ENCODE results near the gene FFAR3. TPM values are rescaled to one million over a fixed set of nuclear protein-coding genes. Genes with fewer than 3 reads are reported as not detected.
A peak's percentile ranks its signal among the peaks of the same experiment; 100 is the strongest.

Gene FFAR3
- total and polyA plus RNA-seq, 9 of the 15 experiments (the other 6 are each of a cell fraction or from before 2014, with no cell fraction given) = not detected

- TF ChIP-seq CHD7 (IDR thresholded peaks at IDR 0.05; ENCODE audit: low read depth, low read length) (no peak), NRF1 (conservative IDR thresholded peaks at IDR 0.05 in 1 of 2, IDR thresholded peaks at IDR 0.05 in 1 of 2) (no peak), XRCC4 (IDR thresholded peaks at IDR 0.05; ENCODE audit: extremely low read depth, insufficient read depth, insufficient read length) (no peak), ZNF124 (CRISPR knock-in tag; IDR thresholded peaks at IDR 0.05) (no peak), MYC (IDR thresholded peaks at IDR 0.05; ENCODE audit: low read depth, low read length) (no peak), MYC (CRISPR knock-in tag; IDR thresholded peaks at IDR 0.05; ENCODE audit: borderline replicate concordance, low read depth) (no peak), E2F5 (CRISPR knock-in tag; IDR thresholded peaks at IDR 0.05) (no peak), BRD4 (IDR thresholded peaks at IDR 0.05) (no peak), RFX5 (IDR thresholded peaks at IDR 0.05; ENCODE audit: low read depth, low read length) (no peak), IRF2 (CRISPR knock-in tag; IDR thresholded peaks at IDR 0.05) (no peak), DACH1 (IDR thresholded peaks at IDR 0.05; ENCODE audit: partially characterized antibody) (no peak), ZNF316 (IDR thresholded peaks at IDR 0.05) (no peak), ZBTB26 (CRISPR knock-in tag; IDR thresholded peaks at IDR 0.05) (0 out of 2 replicates have a peak, but pooled peaks have one; percentile 28), ZSCAN32 (CRISPR knock-in tag; IDR thresholded peaks at IDR 0.05) (no peak), CBX1 (IDR thresholded peaks at IDR 0.05; ENCODE audit: low read depth) (no peak)
These were observed 17.4 kb downstream of the FFAR3 start (continued) for GRCh38 chr19:35375505-35376307.
